HEK293 (cell line): Measurements from ENCODE around the gene SCD.

Experiments used
- CTCF ChIA-PET: fragments of 350-600 bp; formaldehyde crosslinking; extraction: SDS; loops from one replicate; lab custom pipeline; 2021; ENCODE audit warnings: antibody characterized with exemption; lab: Yijun Ruan, JAX
- POLR2A ChIA-PET: fragments of 300-600 bp; formaldehyde crosslinking; extraction: SDS; loops from one replicate; lab custom pipeline; 2020; ENCODE audit warnings: antibody characterized with exemption, inconsistent platforms; lab: Yijun Ruan, JAX
- H3K27ac ChIP-seq: fragments of 200-500 bp; sonication (Bioruptor generic); 2 replicates; pipeline ENCODE4 v1.5.1; 2014; ENCODE audit warnings: low read depth, low read length, control low read depth, inconsistent platforms; ENCODE audit errors: extremely low read depth
- H3K36me3 ChIP-seq, 2 experiments: fragments of 200-500 bp in 1 of 2; sonication (Bioruptor generic) in 1 of 2; 1 replicate in 1 of 2; 2 replicates in 1 of 2; pipeline ENCODE4 v1.5.1; 2014 to 2017; ENCODE audit warnings: inconsistent platforms in 2 of 2, low read length in 2 of 2; ENCODE audit not compliant: control insufficient read depth in 2 of 2, insufficient read depth in 1 of 2
- H3K4me1 ChIP-seq: fragments of 200-500 bp; sonication (Bioruptor generic); 2 replicates; pipeline ENCODE4 v1.5.1; 2014; ENCODE audit warnings: mild to moderate bottlenecking, low read length, inconsistent platforms; ENCODE audit not compliant: control insufficient read depth, insufficient read depth
- H3K4me3 ChIP-seq: 2 replicates; pipeline ENCODE4 v1.5.1; 2011; ENCODE audit warnings: low read depth, mild to moderate bottlenecking, control low read depth, low read length, moderate library complexity
- H3K9me3 ChIP-seq: fragments of 200-500 bp; sonication (Bioruptor generic); 2 replicates; pipeline ENCODE4 v1.5.1; 2014; ENCODE audit warnings: low read depth, low read length, inconsistent platforms; ENCODE audit not compliant: control insufficient read depth, insufficient read depth
- HOXA7 ChIP-seq: sonication (generic); formaldehyde crosslinking; IDR thresholded peaks from 2 replicates; pipeline ENCODE4 v1.8.1; 2022; ENCODE audit warnings: missing genetic modification reagents, borderline replicate concordance
- YY1 ChIP-seq: fragments of 450-650 bp; formaldehyde crosslinking; IDR thresholded peaks from 2 replicates; pipeline ENCODE4 v1.5.1; 2018; ENCODE audit warnings: missing biosample characterization, missing genetic modification characterization
- ZBTB20 ChIP-seq: fragments of 450-650 bp; formaldehyde crosslinking; IDR thresholded peaks from 2 replicates; pipeline ENCODE4 v1.5.1; 2016; ENCODE audit warnings: missing biosample characterization, missing genetic modification characterization
- ZNF423 ChIP-seq: fragments of 450-650 bp; formaldehyde crosslinking; IDR thresholded peaks from 2 replicates; pipeline ENCODE4 v1.5.1; 2016; ENCODE audit warnings: missing biosample characterization, missing genetic modification characterization
- ZNF501 ChIP-seq: fragments of 450-650 bp; formaldehyde crosslinking; IDR thresholded peaks from 2 replicates; pipeline ENCODE4 v1.5.1; 2016; ENCODE audit warnings: missing biosample characterization, missing genetic modification characterization
- ZNF626 ChIP-seq: fragments of 450-650 bp; sonication (Bioruptor Pico); formaldehyde crosslinking; IDR thresholded peaks from 2 replicates; pipeline ENCODE4 v1.5.1; 2018; ENCODE audit warnings: missing biosample characterization, missing genetic modification characterization, inconsistent platforms
- ZNF670 ChIP-seq: fragments of 450-650 bp; formaldehyde crosslinking; IDR thresholded peaks from 2 replicates; pipeline ENCODE4 v1.5.1; 2016; ENCODE audit warnings: missing biosample characterization, missing genetic modification characterization, low read depth
- ZNF747 ChIP-seq: fragments of 450-650 bp; formaldehyde crosslinking; IDR thresholded peaks from 2 replicates; pipeline ENCODE4 v1.5.1; 2016; ENCODE audit warnings: missing biosample characterization, missing genetic modification characterization
- ZNF791 ChIP-seq: fragments of 450-650 bp; formaldehyde crosslinking; IDR thresholded peaks from 2 replicates; pipeline ENCODE4 v1.5.1; 2016; ENCODE audit warnings: missing biosample characterization, missing genetic modification characterization
- TF ChIP-seq, protein P1 (sequence below): fragments of 450-650 bp; formaldehyde crosslinking; IDR thresholded peaks from 2 replicates; pipeline ENCODE4 v1.5.1; 2016; ENCODE audit warnings: missing biosample characterization, missing genetic modification characterization
- TF ChIP-seq, protein P2 (sequence below): fragments of 450-650 bp; formaldehyde crosslinking; IDR thresholded peaks from 2 replicates; pipeline ENCODE4 v1.5.1; 2016; ENCODE audit warnings: missing biosample characterization, missing genetic modification characterization
- TF ChIP-seq, protein P3 (sequence below): fragments of 450-650 bp; formaldehyde crosslinking; conservative IDR thresholded peaks from 2 replicates; pipeline ENCODE4 v1.5.1; 2016; ENCODE audit warnings: low read depth, missing biosample characterization, missing genetic modification characterization
- TF ChIP-seq, protein P4 (sequence below): fragments of 450-650 bp; formaldehyde crosslinking; IDR thresholded peaks from 2 replicates; pipeline ENCODE4 v1.5.1; 2016; ENCODE audit warnings: missing biosample characterization, missing genetic modification characterization, low read depth
- TF ChIP-seq, protein P5 (sequence below): fragments of 450-650 bp; formaldehyde crosslinking; IDR thresholded peaks from 2 replicates; pipeline ENCODE4 v1.5.1; 2016; ENCODE audit warnings: missing biosample characterization, missing genetic modification characterization
- TF ChIP-seq, protein P6 (sequence below): fragments of 450-650 bp; formaldehyde crosslinking; IDR thresholded peaks from 2 replicates; pipeline ENCODE4 v1.5.1; 2017; ENCODE audit warnings: missing biosample characterization, missing genetic modification characterization

Gene SCD

DNA sequence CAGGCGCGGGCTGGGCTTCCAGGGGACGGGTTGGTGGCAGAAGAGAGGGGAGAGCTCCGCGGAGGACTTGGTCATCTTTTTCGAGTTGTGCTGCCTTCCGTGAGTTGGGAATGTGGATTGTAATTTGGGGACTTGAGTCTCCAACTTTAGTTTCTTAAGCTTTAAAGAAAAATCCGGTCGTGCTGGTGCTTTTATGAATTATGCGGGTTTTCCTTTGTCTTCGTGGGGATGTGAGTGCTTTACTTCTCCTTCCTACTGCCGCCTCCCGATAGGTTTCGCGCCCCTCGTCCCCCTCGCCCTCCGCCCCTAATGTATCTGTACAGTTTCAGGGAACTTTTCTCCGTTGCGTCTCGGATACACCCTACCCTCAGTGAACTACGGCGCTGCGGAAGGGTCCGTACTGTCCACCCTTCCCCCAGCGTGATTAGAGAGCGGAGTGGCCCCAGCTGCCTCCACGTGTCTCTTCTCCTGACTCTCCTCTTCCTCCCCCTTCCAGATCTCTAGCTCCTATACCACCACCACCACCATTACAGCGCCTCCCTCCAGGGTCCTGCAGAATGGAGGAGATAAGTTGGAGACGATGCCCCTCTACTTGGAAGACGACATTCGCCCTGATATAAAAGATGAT, 649 bp downstream of the SCD start:
- H3K9me3 ChIP-seq, result no peaks in the 10 kb centered on the region
- peak overlapping the region; percentile 77 for H3K4me3 ChIP-seq
- ChIA-PET POLR2A (interaction anchor here (0.9 to 4.5 kb wide), 7 partner anchors 11 to 171 kb away, joined by 3 to 71 read pairs (median 17); no protein-coding TSS in a partner anchor), CTCF (interaction anchor here (0.7 to 20.2 kb wide), 4 partner anchors 9 to 171 kb away, joined by 3 to 342 read pairs (median 5); no protein-coding TSS in a partner anchor)
- peak overlapping the region; percentile 99 for H3K27ac ChIP-seq
- TF ChIP-seq, protein P1, sequence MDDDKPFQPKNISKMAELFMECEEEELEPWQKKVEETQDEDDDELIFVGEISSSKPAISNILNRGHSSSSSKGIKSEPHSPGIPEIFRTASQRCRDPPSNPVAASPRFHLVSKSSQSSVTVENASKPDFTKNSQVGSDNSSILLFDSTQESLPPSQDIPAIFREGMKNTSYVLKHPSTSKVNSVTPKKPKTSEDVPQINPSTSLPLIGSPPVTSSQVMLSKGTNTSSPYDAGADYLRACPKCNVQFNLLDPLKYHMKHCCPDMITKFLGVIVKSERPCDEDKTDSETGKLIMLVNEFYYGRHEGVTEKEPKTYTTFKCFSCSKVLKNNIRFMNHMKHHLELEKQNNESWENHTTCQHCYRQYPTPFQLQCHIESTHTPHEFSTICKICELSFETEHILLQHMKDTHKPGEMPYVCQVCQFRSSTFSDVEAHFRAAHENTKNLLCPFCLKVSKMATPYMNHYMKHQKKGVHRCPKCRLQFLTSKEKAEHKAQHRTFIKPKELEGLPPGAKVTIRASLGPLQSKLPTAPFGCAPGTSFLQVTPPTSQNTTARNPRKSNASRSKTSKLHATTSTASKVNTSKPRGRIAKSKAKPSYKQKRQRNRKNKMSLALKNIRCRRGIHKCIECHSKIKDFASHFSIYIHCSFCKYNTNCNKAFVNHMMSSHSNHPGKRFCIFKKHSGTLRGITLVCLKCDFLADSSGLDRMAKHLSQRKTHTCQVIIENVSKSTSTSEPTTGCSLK (tag by site-specific recombination), result no peak
- TF ChIP-seq YY1 (tag by site-specific recombination) (no peak), ZNF501 (tag by site-specific recombination) (no peak), ZNF423 (no peak), ZNF626 (tag by site-specific recombination) (no peak), ZNF747 (tag by site-specific recombination) (no peak), ZNF670 (tag by site-specific recombination) (no peak), HOXA7 (no peak), ZNF791 (no peak), ZBTB20 (tag by site-specific recombination) (0 out of 2 replicates have a peak, but pooled peaks have one; percentile 16)
- TF ChIP-seq, protein P2, sequence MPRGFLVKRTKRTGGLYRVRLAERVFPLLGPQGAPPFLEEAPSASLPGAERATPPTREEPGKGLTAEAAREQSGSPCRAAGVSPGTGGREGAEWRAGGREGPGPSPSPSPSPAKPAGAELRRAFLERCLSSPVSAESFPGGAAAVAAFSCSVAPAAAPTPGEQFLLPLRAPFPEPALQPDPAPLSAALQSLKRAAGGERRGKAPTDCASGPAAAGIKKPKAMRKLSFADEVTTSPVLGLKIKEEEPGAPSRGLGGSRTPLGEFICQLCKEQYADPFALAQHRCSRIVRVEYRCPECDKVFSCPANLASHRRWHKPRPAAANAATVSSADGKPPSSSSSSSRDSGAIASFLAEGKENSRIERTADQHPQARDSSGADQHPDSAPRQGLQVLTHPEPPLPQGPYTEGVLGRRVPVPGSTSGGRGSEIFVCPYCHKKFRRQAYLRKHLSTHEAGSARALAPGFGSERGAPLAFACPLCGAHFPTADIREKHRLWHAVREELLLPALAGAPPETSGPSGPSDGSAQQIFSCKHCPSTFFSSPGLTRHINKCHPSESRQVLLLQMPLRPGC (tag by site-specific recombination), result no peak
- TF ChIP-seq, protein P3, sequence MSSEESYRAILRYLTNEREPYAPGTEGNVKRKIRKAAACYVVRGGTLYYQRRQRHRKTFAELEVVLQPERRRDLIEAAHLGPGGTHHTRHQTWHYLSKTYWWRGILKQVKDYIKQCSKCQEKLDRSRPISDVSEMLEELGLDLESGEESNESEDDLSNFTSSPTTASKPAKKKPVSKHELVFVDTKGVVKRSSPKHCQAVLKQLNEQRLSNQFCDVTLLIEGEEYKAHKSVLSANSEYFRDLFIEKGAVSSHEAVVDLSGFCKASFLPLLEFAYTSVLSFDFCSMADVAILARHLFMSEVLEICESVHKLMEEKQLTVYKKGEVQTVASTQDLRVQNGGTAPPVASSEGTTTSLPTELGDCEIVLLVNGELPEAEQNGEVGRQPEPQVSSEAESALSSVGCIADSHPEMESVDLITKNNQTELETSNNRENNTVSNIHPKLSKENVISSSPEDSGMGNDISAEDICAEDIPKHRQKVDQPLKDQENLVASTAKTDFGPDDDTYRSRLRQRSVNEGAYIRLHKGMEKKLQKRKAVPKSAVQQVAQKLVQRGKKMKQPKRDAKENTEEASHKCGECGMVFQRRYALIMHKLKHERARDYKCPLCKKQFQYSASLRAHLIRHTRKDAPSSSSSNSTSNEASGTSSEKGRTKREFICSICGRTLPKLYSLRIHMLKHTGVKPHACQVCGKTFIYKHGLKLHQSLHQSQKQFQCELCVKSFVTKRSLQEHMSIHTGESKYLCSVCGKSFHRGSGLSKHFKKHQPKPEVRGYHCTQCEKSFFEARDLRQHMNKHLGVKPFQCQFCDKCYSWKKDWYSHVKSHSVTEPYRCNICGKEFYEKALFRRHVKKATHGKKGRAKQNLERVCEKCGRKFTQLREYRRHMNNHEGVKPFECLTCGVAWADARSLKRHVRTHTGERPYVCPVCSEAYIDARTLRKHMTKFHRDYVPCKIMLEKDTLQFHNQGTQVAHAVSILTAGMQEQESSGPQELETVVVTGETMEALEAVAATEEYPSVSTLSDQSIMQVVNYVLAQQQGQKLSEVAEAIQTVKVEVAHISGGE (tag by site-specific recombination), result peak; percentile 77
- TF ChIP-seq, protein P4, sequence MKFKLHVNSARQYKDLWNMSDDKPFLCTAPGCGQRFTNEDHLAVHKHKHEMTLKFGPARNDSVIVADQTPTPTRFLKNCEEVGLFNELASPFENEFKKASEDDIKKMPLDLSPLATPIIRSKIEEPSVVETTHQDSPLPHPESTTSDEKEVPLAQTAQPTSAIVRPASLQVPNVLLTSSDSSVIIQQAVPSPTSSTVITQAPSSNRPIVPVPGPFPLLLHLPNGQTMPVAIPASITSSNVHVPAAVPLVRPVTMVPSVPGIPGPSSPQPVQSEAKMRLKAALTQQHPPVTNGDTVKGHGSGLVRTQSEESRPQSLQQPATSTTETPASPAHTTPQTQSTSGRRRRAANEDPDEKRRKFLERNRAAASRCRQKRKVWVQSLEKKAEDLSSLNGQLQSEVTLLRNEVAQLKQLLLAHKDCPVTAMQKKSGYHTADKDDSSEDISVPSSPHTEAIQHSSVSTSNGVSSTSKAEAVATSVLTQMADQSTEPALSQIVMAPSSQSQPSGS (tag by site-specific recombination), result no peak
- TF ChIP-seq, protein P5, sequence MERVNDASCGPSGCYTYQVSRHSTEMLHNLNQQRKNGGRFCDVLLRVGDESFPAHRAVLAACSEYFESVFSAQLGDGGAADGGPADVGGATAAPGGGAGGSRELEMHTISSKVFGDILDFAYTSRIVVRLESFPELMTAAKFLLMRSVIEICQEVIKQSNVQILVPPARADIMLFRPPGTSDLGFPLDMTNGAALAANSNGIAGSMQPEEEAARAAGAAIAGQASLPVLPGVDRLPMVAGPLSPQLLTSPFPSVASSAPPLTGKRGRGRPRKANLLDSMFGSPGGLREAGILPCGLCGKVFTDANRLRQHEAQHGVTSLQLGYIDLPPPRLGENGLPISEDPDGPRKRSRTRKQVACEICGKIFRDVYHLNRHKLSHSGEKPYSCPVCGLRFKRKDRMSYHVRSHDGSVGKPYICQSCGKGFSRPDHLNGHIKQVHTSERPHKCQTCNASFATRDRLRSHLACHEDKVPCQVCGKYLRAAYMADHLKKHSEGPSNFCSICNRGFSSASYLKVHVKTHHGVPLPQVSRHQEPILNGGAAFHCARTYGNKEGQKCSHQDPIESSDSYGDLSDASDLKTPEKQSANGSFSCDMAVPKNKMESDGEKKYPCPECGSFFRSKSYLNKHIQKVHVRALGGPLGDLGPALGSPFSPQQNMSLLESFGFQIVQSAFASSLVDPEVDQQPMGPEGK (tag by site-specific recombination), result peak; percentile 35
- TF ChIP-seq, protein P6, sequence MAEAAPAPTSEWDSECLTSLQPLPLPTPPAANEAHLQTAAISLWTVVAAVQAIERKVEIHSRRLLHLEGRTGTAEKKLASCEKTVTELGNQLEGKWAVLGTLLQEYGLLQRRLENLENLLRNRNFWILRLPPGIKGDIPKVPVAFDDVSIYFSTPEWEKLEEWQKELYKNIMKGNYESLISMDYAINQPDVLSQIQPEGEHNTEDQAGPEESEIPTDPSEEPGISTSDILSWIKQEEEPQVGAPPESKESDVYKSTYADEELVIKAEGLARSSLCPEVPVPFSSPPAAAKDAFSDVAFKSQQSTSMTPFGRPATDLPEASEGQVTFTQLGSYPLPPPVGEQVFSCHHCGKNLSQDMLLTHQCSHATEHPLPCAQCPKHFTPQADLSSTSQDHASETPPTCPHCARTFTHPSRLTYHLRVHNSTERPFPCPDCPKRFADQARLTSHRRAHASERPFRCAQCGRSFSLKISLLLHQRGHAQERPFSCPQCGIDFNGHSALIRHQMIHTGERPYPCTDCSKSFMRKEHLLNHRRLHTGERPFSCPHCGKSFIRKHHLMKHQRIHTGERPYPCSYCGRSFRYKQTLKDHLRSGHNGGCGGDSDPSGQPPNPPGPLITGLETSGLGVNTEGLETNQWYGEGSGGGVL (tag by site-specific recombination), result peak; percentile 38
- TF ChIP-seq, all 188 proteins: peak for 4
- peaks cover 21% of the 10 kb centered on the region for H3K4me1 ChIP-seq
- peaks cover 18 to 44% of the 10 kb centered on the region in 2 experiments for H3K36me3 ChIP-seq
